ENCODE data around the gene BABAM2.
"Not testable (repeated sequence)": the region's sequence is repeated elsewhere in the genome, so short reads cannot be mapped to it uniquely, and the experiment has no call there.

BABAM2 gene

GRCh38 chr2:27881815-27882583, 8.5 kb upstream of the BABAM2 start:
- not testable (repeated sequence) for DNase-seq

- DNase-seq: not testable (repeated sequence)
Measured at GRCh38 chr2:27882584-27882922, 8.0 kb upstream of the BABAM2 start.

DNA sequence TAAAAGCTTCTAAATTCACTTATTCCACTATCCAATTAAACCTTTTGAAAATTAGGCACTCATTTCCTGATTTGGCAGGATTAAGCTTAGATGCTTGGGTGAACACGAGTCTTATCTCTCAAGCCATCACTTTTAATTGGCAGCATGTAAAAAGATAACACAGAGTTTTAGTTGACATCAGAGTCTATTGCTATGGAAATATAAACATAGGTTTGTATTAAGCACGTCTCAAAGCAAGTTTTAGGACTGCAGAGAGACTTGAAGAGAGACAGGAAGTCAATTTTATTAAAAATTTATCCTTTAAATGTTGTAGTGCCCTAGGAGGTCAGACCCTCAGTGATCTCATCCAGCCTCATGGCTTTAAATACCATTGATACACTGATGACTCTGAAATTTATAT, 5.9 kb upstream of the BABAM2 start:
- no peak for DNase-seq

DNA sequence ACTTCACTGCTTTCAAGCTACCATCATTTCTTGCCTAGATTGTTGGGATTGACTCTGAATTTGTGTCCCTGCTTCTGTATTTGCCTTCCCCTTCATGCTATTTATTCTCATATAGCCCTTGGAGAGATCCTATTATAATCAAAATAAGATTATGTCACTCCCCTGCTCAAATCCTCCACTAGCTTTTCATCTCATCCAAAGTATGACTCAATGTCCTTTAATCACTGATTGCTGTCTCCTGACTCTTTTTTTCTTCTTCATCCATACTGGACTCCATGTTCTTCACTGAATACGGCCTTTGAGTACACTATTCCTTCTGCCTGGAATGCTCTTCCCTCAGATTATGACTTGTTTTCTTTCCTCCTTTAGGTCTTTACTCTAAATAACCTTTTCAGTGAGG, 5.3 kb upstream of the BABAM2 start:
- DNase-seq: no peak

- no peak for DNase-seq
Measured at GRCh38 chr2:27885661-27886060, 4.9 kb upstream of the BABAM2 start.

- DNase-seq: no peak
Measured at GRCh38 chr2:27886322-27886721, 4.2 kb upstream of the BABAM2 start.

- no peak for DNase-seq
Measured at GRCh38 chr2:27887111-27887510, 3.4 kb upstream of the BABAM2 start.

DNA sequence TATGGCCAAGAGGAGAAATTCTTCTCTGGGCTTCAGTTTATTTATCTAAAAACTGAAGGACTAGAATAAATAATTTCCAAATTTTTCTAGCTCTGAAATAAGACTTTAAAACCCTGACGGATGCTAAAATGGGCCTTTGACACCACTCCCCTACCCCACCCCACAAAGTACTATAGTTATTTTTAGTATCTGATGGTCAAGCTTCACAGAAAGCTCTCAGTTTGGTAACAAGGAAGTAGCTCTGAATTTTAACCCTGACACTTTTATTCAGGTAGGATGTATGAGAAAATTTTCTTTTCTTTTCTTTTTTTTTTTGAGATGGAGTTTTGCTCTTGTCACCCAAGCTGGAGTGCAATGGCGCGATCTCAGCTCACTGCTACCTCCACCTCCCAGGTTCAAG, 2.7 kb upstream of the BABAM2 start:
- no peak for DNase-seq

DNA sequence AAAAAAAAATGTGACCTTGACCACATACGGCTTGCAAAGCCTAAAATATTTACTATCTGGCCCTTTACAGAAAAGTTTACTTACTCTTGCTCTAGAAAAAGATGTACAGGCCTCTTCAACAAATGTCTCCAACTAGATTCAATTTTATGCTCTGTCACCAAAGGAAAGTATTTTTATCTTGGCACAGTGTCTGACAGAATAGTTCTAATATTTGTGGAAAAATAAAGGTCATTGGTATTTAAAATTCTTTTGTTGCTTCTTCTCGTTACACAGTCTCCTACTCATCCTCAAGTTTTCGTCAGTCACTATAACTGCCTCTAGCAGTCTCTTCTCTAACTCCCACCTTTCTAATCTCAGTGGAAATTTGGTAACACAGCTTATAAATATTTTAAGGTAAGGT, 1.7 kb upstream of the BABAM2 start:
- DNase-seq: no peak

GRCh38 chr2:27889774-27890145, 769 bp upstream of the BABAM2 start:
- no peak for DNase-seq

DNA sequence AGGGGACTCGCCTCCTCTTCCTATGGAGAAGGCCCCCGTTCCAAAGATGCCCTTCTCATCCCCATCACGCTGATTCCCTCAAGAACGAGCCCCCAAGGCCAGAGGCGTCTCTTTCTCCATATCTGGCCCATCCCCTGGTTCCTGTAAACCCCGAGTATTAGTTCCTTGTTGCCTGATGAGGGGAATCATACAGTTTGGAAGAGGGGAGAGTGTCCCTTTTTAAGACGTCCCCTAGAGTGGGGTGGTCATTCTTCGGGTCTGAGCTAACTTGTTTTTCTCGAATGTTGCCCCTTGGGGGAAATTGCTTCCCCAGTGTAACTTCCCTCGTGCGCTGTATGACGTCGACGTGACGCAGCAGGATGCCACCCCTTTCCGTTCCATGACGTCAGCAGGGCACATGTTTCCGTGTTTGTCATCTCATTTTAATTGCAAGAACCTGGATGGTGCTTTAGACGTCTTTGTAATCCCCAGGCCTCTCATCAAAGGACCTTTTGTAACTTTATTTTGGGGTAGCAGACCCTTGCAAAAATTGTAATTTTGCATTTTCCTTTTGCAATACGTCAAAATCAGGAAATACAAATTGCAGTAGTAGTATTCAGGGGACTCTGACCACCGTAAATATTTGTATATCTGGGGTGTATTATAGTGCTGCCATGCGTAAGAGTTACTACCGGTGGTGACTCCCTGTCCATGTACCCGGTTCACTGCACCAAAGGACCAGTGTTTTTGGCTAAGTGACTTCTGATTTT, 569 bp downstream of the BABAM2 start:
- peak; percentile 81 for DNase-seq

DNA sequence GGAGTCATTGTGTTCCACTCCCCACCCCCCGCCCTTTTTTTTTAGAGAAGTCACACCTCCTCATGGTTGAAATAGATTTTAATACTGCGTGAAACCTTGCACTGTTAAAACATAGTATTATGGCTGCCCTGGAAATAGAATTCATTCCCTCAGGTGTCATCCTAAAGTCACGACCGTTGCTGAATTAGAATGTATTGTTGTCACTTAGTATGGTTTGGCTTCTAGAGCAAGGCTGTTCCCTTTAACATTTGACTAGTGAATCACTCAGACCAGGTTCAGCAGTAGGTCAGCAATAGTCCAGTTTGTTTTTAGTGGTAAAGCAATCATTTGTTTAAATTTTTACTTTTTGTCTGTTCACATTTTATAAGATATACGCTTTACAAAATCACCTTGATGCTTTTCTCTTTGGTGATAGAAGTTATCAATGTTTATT, 1.2 kb downstream of the BABAM2 start:
- DNase-seq: peak; percentile 3

DNA sequence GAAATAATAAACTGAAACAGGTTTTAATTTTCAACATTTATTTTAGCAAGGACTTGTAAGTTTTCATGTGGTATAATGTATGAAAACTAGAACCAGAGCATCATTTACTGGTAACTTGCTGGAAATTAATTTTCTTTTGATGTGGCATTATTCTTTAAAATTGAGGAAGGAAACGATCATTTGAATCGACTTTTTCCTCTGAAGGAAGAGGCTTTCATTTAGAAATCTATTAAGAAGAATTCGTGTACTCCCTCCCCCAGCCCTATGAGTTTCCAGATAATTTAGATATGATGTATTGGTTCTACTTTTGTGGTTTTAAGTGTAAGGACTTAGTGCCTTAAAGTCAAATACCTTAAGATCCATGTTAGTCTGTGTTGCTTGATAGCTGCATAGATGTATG, 2.5 kb downstream of the BABAM2 start:
- DNase-seq: no peak

DNA sequence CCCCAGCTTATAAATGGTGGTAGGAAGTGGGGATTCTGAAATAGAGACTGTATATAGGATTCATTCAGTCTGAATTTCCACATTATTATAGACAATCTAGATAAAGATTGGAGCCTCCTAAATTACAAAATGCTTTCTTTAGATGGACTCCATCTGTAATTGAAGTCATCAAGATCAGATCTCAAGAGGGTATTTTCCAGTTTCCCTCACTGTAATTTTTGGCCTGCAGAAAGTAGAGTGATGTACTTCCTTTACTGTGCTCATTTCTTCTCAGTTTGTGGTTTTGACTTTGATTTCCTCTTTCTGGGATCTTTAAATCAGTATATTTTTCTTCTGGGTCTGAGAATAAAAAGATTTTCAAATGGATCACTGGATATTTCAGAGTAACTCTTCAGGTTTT, 7.2 kb downstream of the BABAM2 start:
- DNase-seq: no peak

DNA sequence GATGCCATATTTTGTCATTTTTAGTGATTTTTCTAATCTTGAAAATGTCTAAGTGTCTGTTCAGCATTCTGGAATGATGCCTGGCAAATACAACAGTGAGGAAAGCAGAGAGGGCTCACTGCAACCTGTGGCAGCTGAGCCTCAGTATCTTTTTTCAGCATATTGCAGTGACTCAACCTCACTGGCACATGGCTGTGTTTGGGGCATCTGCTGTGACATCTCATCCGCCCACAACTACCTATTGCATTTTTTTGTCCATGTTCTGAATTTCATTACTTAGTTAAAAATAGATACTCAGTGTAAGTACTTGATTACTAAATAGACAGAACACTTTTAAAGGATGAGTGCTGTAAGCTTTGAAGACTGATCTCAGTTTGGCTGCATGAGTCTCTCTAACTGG, 10.7 kb downstream of the BABAM2 start:
- DNase-seq: no peak

- DNase-seq: no peak
Measured at GRCh38 chr2:27902098-27902497, 11.6 kb downstream of the BABAM2 start.

DNA sequence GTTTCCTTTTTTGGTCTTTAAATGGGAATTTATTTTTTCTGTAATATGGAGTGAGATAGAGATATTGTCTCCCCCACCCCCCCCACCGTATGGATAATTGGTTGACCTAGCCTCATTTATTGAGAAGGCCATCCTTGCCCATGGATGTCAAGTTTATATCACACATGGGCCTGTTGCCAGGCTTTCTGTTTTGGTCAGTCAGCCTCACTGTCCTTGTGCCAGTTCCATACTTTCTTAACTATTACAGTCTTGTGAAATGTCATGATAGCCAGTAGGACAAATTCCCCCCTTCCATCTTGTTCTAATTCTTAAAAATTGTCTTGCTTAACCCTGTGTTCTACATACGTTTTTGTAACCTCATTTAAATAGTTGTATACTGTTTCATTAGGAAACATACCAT, 12.5 kb downstream of the BABAM2 start:
- DNase-seq: no peak

- DNase-seq: no peak
Measured at GRCh38 chr2:27903649-27904404, 13.3 kb downstream of the BABAM2 start.

GRCh38 chr2:27904405-27904665, 13.8 kb downstream of the BABAM2 start:
- no peak for DNase-seq

- DNase-seq: peak; percentile 1
Measured at GRCh38 chr2:27906074-27906473, 15.5 kb downstream of the BABAM2 start.

GRCh38 chr2:27907547-27907946, 17.0 kb downstream of the BABAM2 start:
- DNase-seq: peak; percentile 32

DNA sequence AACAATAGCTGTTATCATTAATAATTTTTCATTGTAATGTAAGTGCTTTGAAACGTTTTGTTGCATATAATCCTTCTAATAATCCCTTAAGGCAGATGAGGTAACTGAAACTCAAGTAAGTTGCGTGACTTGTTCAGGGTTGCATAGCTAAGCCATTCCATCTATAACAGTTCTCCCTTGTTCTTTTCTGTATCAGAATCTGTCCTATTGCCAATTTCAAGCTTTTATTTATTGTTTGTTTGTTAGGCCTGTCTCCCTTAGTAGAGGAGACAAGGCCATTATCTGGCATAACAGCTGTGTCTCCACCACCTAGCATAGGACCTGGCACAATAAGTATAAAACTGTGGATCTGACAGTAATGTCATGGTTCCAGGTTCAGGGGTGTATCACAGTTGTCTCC, 19.4 kb downstream of the BABAM2 start:
- DNase-seq: no peak

GRCh38 chr2:27911458-27912210, 21.1 kb downstream of the BABAM2 start:
- no peak for DNase-seq

GRCh38 chr2:27912512-27912911, 22.0 kb downstream of the BABAM2 start:
- no peak for DNase-seq

Measured in DMS53 (cell line).